ACC112 (cell line): ENCODE results near the gene SPTBN5.

Experiments used
- H2AFZ ChIP-seq: fragments of 200-600 bp; sonication (generic); one replicate; pipeline ENCODE4 v1.6.0; 2017; ENCODE audit warnings: antibody characterized with exemption, low read length; ENCODE audit not compliant: unreplicated experiment
- H3K27ac ChIP-seq: fragments of 200-600 bp; sonication (generic); 2 replicates; pipeline ENCODE4 v1.5.1; 2014; ENCODE audit warnings: low read depth, mild to moderate bottlenecking, antibody characterized with exemption, low read length, moderate library complexity
- H3K27me3 ChIP-seq: fragments of 200-600 bp; sonication (generic); 2 replicates; pipeline ENCODE4 v1.6.1; 2014; ENCODE audit warnings: mild to moderate bottlenecking, antibody characterized with exemption, low read length, moderate library complexity, mixed read lengths; ENCODE audit not compliant: insufficient read depth
- H3K36me3 ChIP-seq: fragments of 200-600 bp; sonication (generic); 2 replicates; pipeline ENCODE4 v1.6.1; 2016; ENCODE audit warnings: mild to moderate bottlenecking, antibody characterized with exemption, low read length, moderate library complexity, mixed read lengths; ENCODE audit not compliant: insufficient read depth
- H3K4me1 ChIP-seq: fragments of 200-600 bp; sonication (generic); one replicate; pipeline ENCODE4 v1.6.1; 2016; ENCODE audit warnings: low read length, mixed read lengths; ENCODE audit not compliant: insufficient read depth, unreplicated experiment, control insufficient read depth
- H3K4me3 ChIP-seq: fragments of 200-600 bp; sonication (generic); 2 replicates; pipeline ENCODE4 v1.5.1; 2014; ENCODE audit warnings: mild to moderate bottlenecking, low read depth, low read length
- H3K79me2 ChIP-seq: fragments of 200-600 bp; sonication (generic); one replicate; pipeline ENCODE4 v1.6.0; 2016; ENCODE audit warnings: low read length; ENCODE audit not compliant: control insufficient read depth, unreplicated experiment, insufficient read depth

The SPTBN5 gene

GRCh38 chr15:41885321-41885720, 8.5 kb downstream of the SPTBN5 start:
- Histone ChIP-seq H3K4me1 (no peaks in the 10 kb centered on the region), H3K79me2 (no peaks in the 10 kb centered on the region), H2AFZ (no peak overlapping the region), H3K27me3 (no peaks in the 10 kb centered on the region), H3K36me3 (no peaks in the 10 kb centered on the region), H3K27ac (no peak overlapping the region), H3K4me3 (no peak overlapping the region)

- Histone ChIP-seq H3K27me3 (no peaks in the 10 kb centered on the region), H3K27ac (no peak overlapping the region), H3K79me2 (no peaks in the 10 kb centered on the region), H3K36me3 (no peaks in the 10 kb centered on the region), H2AFZ (no peak overlapping the region), H3K4me3 (no peak overlapping the region), H3K4me1 (no peaks in the 10 kb centered on the region)
These were observed 9.4 kb downstream of the SPTBN5 start for GRCh38 chr15:41884458-41884857.

DNA sequence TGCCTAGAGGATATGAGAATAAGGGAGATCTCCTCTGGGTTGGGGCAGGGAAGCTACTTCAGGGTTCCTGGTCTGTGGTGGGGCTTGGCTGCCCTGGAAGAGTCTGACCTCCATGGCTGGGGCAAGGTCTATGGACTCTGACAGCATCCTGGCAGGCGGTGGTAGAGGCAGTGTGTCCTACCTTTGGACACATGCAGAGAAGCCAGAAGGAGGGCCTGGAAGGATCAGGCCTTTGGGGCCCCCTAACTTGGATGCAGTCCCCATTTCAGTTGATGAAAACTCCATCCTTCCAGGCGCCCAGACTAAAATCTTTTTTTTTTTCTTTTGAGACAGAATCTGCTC, 10.4 kb downstream of the SPTBN5 start:
- no peaks in the 10 kb centered on the region for H3K79me2 ChIP-seq
- H3K36me3 ChIP-seq: no peaks in the 10 kb centered on the region
- no peak overlapping the region for H3K4me3 ChIP-seq
- no peaks in the 10 kb centered on the region for H3K27me3 ChIP-seq
- no peak overlapping the region for H3K27ac ChIP-seq
- no peak overlapping the region for H2AFZ ChIP-seq
- H3K4me1 ChIP-seq: no peaks in the 10 kb centered on the region

DNA sequence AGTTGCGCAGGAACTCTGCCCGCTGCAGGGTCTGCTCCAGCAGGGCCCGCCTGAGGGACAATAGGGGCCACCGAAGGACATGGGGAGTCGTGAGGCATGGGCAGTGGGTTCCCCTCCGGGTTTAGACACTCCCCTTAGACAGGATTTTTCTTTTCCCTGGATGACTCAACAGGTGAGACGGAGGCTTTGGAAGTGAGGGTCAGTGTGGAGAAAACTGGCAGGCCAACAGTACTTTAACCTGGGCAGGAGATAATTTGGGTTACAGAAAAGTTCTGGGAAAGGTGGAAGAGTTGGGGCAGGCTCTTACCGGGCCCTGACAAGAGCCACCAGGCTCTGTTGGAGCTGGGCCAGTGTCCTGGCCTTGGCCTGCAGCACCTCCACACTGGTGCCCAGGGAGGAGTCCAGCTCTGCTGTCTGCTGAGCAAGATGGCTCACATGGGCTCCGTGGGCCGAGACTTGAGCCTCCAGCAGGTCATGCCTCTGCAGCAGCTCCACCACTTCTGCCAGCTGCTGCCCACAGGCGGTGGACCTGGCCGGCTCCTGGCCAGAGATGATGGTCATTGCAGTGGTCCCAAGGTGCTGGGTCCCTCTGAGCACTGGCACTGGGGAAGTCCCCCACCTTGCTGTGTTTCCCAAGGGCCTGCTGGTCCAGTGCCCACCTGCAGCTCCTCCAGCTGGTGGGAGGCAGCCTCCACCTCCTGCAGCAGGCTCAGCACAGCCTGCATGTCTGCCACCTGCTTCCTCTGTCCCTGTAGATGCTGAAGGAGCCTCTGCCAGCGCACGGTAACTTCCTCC, 11.0 kb downstream of the SPTBN5 start:
- Histone ChIP-seq H3K27me3 (no peaks in the 10 kb centered on the region), H2AFZ (no peak overlapping the region), H3K36me3 (no peaks in the 10 kb centered on the region), H3K27ac (no peak overlapping the region), H3K4me3 (no peak overlapping the region), H3K79me2 (no peaks in the 10 kb centered on the region), H3K4me1 (no peaks in the 10 kb centered on the region)

DNA sequence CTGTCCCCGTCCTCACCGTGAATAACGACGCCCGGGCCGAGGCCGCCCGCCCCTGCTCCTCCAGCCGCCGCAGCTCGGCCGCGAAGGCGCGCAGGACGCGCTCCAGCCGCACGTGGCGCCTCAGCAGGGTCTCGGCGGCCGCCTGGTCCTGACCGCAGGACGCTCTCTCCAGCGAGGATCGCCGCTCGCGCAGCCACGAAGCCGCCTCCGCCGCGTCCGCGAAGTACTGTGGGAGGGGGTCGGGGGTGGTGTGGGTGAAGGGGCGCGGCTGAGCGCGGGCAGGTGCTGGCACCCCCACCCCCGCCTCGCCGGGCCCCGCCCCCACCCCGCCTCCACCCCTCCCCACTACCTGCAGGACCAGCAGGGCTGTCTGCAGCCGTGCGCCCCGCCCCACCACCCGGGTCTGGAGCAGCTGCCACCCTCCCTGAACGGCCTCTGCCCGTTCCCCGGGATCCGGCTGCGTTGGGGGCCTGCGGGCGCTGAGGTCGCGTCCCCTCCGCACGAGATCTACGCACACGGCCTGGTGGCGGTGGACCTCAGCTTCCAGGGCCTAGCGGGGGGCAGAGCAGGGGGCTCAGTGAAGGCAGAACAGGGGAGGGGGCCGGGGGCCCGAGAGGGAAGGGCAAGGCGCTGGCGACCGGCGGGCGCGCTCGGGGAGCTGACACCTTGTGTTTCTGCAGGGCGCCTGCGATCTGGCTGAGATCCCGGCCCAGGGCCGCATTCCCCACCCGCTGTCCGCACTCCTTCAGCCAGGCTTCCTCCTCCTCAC, 11.7 kb downstream of the SPTBN5 start:
- H2AFZ ChIP-seq: no peak overlapping the region

DNA sequence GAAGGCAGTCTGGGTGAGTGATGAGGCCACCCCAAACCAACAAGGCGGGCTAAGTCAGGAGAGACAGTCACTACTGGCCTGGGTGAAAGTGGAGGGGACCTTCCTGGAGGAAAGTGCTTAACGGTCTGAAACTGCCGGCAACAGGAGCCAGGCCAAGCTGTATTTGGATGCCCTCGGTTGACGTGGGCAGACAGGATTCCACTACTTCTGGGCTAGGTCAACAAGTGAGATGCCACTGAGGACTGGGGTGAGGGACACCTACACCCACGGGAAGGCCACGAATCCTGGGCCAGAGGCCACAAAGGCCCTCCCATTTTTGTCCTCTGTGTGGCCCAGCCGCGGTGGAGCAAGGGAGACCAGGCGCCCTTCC, 12.3 kb downstream of the SPTBN5 start:
- H3K27me3 ChIP-seq: no peaks in the 10 kb centered on the region
- no peak overlapping the region for H2AFZ ChIP-seq
- H3K79me2 ChIP-seq: no peaks in the 10 kb centered on the region
- H3K4me1 ChIP-seq: no peaks in the 10 kb centered on the region
- H3K27ac ChIP-seq: no peak overlapping the region
- no peaks in the 10 kb centered on the region for H3K36me3 ChIP-seq
- no peak overlapping the region for H3K4me3 ChIP-seq

More for the DNA sequence above, 11.7 kb downstream of the SPTBN5 start:
- no peak overlapping the region for H3K4me3 ChIP-seq
- H3K27me3 ChIP-seq: no peaks in the 10 kb centered on the region
- H3K79me2 ChIP-seq: no peaks in the 10 kb centered on the region
- H3K4me1 ChIP-seq: no peaks in the 10 kb centered on the region
- H3K36me3 ChIP-seq: no peaks in the 10 kb centered on the region
- no peak overlapping the region for H3K27ac ChIP-seq

DNA sequence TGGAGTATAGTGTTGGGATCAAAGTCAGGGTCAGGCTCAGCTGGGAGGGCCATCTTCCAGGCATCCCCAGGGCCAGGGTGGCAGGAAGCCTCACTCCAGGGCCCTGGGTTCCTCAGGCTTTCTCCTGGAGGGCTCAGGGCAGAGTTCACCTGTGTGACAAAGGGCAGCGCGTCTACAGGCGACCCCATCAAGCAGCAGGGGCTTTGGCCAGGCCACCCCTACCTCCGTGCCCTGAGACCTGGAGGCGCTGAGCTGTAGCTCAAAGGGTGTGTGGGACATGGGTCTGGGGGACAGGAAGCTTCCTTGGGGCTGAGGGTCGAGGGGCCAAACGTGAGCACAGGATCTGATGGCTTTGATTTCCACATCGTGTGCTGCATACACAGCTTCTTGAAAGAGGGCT, 12.8 kb downstream of the SPTBN5 start:
- Histone ChIP-seq H3K27me3 (no peaks in the 10 kb centered on the region), H3K4me3 (no peak overlapping the region), H3K79me2 (no peaks in the 10 kb centered on the region), H3K36me3 (no peaks in the 10 kb centered on the region), H2AFZ (no peak overlapping the region), H3K27ac (no peak overlapping the region), H3K4me1 (no peaks in the 10 kb centered on the region)

DNA sequence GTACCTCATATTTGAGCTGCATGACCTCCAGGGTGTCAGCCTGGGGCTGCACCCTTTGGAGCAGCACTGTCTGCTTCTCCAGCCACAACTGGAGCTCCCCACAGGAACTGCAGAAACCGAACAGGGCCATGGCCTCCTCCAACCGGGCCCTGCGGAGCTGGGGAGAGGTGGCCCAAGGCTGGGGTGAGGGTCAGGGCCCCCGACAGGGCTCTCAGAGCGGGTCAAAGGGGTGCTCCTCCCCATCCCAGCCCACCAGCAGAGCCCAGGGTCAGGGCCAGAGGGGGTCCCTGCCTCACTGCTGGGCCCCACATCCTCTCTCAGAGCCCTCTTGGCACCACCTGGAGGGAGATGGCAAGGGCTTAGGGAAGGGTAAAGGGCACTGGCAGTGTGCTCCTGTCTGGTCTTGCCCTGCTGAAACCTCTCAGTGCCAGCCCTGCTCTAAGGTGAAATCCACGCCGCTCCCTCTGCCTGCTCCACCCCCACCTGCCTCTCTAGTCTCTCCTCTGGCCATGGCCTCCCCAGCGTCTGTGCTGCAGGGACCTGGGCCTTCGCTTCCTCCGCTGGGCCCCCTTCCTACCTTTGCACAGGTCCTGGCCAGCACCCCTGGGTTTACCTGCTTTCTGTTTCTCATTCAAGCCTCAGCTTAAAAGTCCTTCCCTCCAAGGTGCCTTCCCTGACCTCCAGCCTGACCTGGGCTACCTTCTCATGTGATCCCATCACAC, 13.5 kb downstream of the SPTBN5 start:
- Histone ChIP-seq H2AFZ (no peak overlapping the region), H3K36me3 (no peaks in the 10 kb centered on the region), H3K27ac (no peak overlapping the region), H3K4me3 (no peak overlapping the region), H3K27me3 (no peaks in the 10 kb centered on the region), H3K4me1 (no peaks in the 10 kb centered on the region), H3K79me2 (no peaks in the 10 kb centered on the region)

- H3K27me3 ChIP-seq: no peaks in the 10 kb centered on the region
- no peaks in the 10 kb centered on the region for H3K79me2 ChIP-seq
- H3K27ac ChIP-seq: no peak overlapping the region
- no peaks in the 10 kb centered on the region for H3K36me3 ChIP-seq
- no peak overlapping the region for H3K4me3 ChIP-seq
- no peaks in the 10 kb centered on the region for H3K4me1 ChIP-seq
- no peak overlapping the region for H2AFZ ChIP-seq
These were observed 14.5 kb downstream of the SPTBN5 start for GRCh38 chr15:41879321-41879845.

- Histone ChIP-seq H3K27me3 (no peaks in the 10 kb centered on the region), H3K4me3 (no peak overlapping the region), H2AFZ (no peak overlapping the region), H3K27ac (no peak overlapping the region), H3K79me2 (no peaks in the 10 kb centered on the region), H3K4me1 (no peaks in the 10 kb centered on the region), H3K36me3 (no peaks in the 10 kb centered on the region)
These were observed 15.5 kb downstream of the SPTBN5 start for GRCh38 chr15:41878355-41878699.
